Fibroblast of skin of back (primary cell): ENCODE measurements around the gene EFR3B.
A peak's percentile ranks its signal among the peaks of the same experiment; 100 is the strongest.

Experiments used
- DNase-seq: peaks from one replicate; pipeline ENCODE4 v3.0.0-alpha.2; 2013

Gene EFR3B

DNA sequence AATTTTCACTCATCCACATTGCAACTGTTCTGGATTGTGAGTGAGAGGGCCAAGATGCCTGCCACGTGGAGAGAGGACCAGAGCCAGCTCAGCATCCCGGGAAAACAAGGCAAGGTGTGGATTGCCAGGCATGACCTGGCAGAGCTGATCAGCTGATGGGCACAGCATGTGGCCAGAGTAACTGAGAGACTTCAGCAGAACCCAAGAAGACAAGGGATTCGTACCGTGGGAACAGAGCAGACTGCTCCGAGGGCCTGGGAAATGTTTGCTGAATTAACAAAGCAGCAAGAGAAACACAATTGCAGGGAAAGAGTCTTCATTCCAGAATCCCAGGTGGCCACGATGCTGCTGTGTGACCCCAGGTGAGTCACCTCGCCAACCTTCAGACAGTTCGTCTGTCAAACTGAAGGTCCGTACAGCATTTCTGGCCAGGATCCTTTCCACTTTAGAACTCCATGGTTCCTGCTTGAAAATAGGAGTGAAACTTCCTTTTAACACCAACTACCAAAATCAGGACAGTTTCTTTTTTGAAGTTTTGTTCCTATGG lies 152.8 kb downstream of the EFR3B start:
- DNase-seq = no peak

- DNase-seq = peak; percentile 52
These were observed 155.7 kb downstream of the EFR3B start for GRCh38 chr2:25197336-25198208.

DNA sequence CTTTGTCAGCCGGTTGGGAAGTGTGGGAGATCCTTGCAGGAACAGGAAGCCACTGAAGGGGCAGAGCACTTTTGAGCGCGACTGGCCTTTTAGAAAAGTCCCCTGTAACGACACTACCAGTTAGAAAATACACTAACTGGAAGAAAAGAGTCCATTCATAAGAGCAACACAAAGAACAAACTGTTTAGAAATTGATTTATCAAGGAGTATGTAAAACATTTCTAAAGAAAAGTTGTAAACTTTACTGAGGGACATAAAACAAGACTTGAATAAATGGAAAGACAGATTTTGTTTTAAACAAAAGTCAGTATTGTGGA lies 156.3 kb downstream of the EFR3B start:
- no peak for DNase-seq

- no peak for DNase-seq
These were observed 156.7 kb downstream of the EFR3B start for GRCh38 chr2:25198576-25198975.

- no peak for DNase-seq
These were observed 159.4 kb downstream of the EFR3B start for GRCh38 chr2:25201265-25201664.

GRCh38 chr2:25201794-25202193 lies 159.9 kb downstream of the EFR3B start:
- no peak for DNase-seq

DNA sequence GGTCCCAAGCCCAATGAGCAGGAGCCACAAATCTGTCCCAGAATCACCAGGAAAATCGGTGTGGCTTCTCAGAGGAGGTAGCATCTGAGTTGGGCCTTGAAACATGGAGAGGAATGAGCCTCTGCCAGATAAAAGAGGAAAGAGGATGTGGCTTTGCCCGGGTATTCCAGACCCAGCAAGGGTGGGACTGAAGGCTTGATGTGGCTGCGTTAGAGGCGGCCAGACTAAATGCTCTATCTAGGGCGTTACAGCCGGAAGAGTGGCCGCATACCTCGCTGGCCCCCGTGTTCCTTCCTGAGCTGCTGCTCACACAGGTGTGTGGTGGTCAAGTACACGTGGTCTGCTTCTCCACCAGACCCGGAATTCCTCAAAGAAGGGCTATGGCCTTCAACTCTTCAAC lies 160.4 kb downstream of the EFR3B start:
- no peak for DNase-seq

DNA sequence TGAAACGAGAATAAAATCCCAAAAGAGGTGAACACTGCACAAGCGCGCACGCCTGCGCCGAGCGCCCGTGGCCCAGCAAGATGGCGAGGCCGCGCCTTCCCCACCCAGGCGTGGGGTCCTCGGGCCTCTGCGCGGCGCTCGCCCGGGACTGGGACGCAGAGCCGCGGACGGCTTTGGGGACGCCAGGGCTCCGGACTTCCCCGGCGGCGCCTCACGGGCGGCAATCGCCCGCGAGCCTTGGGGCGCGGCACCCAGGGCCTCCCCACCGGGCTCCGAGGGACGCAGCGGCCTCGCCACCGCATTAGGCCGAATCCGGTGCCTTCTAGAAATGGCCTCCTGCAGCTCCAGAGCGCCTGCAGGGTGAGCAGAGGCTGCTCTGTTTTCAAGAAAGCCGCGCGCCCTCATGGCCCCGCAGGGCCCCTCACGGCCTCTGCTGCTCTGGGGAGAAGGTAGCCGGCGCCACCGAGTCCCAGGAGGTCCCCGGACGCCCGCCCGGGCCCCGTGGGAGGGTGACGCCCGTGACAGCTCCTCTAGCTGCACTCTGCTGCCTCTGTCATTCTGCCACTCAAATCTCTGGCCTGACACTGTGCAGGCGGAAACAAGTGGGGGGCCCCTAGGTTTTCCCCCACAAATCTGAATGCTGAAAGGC lies 162.4 kb downstream of the EFR3B start:
- DNase-seq = peak; percentile 25

GRCh38 chr2:25207078-25207545 lies 165.2 kb downstream of the EFR3B start:
- DNase-seq = no peak
